SK-MEL-5 (cell line): ENCODE data around the gene SULT2B1. TPM values are rescaled to one million over a fixed set of nuclear protein-coding genes. Genes with fewer than 3 reads are reported as not detected.

Experiments
- DNase-seq: peaks from one replicate; pipeline ENCODE4 v3.0.0-alpha.2; 2016; ENCODE audit warnings: low read depth, low spot score
- in situ Hi-C: cut with HindIII; loops from 2 replicates; pipeline ENCODE4 v1.10.0; 2016; ENCODE audit warnings: low sequenced_read_pairs, high pct_unique_total_duplicates, low pct_unique_long_range_greater_than_20kb
- polyA plus RNA-seq, 2 experiments: library from polyadenylated mRNA; depleted of rRNA; stranded (reverse); fragments of >200 nt; gene quantifications; 2 replicates each; pipeline ENCODE4 v1.2.3, GENCODE V29; 2015
- total RNA-seq: library from RNA; depleted of rRNA; stranded (reverse); fragments of >200 nt; shearing (Covaris generic); gene quantifications from 2 replicates; pipeline ENCODE4 v1.2.3, GENCODE V29; 2014; rRNA removed

The SULT2B1 gene
- total RNA-seq: 0.27 and 0.34 TPM in 2 replicates
- 0.08 TPM in 1 of 2 replicates, not detected in the other for polyA plus RNA-seq (2015; cell fraction: cytosol; rRNA removed)
- polyA plus RNA-seq (2015; cell fraction: nucleus; rRNA removed): not detected in 2 replicates

DNA sequence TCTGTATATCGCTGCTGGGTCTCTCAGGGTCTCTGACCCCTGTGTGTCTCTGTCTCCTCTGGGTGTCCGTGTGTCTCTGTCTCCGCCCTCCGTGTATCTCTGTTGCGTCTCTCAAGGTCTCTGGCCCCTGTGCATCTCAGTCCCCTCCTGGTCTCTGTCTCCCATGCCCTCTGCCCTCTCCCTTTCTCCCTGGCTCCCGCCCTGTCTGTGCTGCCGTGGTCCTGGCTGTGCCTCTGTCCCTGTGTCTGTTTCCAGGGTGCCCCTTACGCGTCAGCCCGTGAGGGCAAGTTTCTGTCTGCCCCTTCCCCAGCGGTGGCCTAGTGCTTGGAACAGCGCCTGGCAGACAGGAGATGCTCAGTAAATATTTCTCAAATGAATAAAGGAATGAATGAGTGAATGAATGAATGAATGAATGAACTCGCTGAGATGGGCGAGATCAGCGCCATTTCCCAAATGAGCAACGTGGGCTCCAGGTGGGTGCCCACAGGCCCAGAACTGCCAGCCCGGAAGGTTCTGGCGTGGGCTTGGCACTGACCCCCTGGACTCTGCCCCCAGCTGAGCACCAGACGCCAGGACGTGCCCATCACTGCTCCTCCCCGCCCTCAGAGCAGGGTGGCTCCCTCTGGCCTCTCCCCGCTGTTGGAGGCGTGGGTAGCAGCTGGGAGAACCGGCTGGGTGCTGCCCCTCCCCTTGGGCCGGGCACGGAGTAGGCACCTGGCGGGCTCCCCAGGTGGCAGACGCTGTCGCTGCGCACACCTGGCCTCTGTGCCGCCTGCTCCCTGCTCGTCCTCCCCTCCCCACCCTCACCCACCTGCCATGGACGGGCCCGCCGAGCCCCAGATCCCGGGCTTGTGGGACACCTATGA lies at the start of gene SULT2B1:
Gene SULT2B1 (plus strand): TSS at position 736 of the 866 bp plus-strand sequence. CDS start 81 bp downstream, at position 817.
- in situ Hi-C loops: no loop called here
- no peak for DNase-seq

DNA sequence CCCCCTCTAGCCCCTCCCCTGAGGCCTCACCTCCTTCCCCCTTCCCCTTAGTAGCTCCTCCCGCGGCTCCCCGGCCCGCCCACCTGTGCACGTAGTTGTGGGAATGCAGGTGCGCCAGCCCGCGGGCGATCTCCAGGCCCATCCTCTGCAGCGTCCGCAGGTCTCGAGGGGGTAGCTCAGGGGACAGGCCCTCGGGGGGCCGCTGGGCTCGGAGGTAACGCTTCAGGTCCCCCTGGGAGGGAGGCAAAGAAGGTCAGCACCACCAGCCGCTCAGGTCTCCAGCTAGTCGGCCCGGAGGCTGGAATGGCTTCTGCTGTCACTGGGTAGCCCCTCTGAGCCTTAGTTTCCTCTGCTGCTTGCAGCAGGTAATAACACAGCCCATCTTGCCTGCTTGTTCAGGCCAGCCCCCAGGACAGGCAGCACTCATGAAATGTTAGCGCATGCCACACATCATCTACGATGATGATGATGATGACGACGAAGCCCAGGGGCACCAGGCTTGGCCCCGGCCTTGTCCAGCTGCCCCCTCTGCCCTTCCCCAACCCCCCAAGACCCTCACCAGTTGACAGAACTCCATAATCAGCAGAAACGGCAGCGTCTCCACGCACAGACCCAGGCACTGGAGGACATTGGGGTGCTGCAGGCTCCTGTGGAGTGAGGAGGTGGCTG lies 49.5 kb upstream of the SULT2B1 start:
- no peak for DNase-seq
- in situ Hi-C loops: no loop called here

DNA sequence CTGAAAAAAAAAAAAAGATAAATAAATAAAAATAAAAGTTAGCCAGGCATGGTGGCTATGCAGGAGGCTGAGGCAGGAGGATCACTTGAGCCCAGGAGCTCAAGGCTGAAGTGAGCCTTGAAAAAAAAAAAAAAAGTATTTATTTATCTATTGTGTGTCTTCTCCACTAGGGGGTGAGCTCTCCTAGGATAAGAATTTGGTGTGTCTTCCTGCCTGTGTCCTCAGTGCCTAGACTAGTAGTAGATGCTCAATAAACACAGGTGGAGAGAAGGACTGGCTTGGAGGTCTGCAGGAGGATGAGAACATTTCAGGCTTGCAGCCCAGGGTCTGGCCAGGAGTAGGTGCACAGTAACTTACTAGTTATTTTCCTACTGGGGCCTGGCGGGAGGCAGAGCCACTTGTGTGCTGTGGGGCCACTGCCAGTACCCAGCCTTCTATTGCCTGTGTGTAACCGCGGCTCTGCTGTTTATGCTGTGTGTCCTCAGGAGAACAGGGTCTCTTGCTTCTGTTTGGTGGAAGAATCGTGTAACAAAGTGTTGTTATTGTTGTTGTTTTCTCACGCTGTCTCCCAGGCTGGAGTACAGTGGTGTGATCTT lies 45.7 kb upstream of the SULT2B1 start:
- DNase-seq: peak; percentile 68
- in situ Hi-C loops: no loop called here

- in situ Hi-C loops: no loop called here
- DNase-seq: no peak
Observed at GRCh38 chr19:48507911-48508439, 44.0 kb upstream of the SULT2B1 start.

DNA sequence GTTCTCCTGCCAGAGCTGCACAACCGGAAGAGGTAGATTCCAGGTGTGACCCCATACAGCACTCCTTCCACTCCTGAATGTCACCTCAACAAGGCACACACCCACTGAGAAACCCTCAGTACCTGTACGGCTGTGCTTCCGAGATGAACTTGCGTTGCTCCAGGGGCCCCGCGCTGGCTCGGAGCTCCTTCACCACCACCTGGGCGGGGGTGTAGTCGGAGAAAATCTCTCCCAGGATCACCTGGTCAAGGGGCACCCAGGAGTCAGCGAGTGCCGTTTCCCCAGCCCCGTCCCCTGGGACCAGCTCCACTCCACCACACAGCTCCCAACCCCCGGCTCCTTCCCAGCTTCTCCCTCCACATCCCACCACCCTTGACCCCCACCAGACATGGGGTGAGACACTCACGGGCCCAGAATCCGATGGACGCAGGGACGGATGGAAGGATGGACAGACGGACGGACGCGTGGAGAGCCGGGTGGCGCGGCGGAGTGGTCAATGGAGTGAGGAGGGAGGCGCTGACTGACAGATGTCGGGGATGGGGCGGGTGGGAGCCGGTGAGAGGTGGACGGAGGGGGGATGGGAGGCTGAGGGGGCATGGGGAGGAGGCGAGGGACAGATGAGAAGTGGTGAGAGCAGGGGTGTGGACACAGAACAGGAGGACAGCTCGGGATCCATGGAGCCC lies 43.1 kb upstream of the SULT2B1 start:
- no peak for DNase-seq
- in situ Hi-C loops: no loop called here

- in situ Hi-C loops: no loop called here
- DNase-seq: peak; percentile 49
Observed at GRCh38 chr19:48509467-48510194, 42.3 kb upstream of the SULT2B1 start.

- in situ Hi-C loops: no loop called here
- peak; percentile 65 for DNase-seq
Observed at GRCh38 chr19:48510421-48511268, 41.3 kb upstream of the SULT2B1 start.

DNA sequence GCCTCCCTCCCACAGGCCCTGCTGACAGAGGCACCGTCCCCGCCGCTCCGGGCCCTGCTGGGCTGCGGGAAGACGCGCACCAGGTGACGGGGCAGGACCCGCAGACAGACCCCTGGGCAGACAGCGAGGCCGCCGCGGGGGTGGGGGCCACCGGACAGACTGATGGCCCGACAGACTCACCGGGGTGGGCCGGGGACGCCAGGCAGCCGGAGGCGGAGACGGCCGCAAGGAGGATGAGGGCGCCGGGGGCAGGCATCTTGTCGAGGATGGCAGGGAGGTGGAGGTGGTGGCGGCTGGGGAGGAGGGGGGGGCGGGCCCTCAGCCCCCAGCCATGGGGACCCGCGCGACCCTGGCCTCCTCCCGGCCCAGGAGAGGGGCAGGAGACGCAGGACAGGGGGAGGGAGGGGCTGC lies 40.6 kb upstream of the SULT2B1 start:
- DNase-seq: no peak
- in situ Hi-C loops: no loop called here

DNA sequence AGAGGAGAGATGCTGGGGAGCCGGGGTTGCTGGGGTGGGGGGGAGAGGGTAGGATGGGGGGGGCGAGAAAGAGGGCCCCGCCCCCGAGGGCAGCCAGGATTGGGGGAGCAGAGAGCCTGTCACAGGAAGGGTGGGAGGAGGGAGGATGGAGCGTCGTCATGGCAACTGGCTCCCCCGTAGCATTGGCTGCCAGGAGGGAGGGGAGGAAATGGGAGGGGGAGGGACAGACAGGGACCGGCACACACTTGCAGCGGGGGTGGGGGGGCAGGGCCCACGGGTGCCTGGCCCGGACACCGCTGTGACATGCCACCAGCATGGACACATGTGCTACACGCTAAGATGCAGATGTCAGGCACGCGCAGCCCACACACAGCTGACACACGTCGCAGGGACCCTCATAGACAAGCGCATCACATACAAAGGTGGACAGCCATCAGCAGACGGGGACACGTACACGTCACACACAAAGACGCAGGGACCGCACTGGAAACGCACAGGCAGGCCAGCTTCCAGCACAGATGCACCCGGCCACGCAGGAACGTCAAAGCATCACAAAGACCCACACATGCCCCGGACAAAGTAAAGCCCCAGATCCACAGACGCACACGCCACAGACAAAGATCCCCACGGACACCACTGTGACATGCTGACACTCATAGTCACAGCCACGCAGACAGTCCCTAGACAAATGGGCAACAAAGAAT lies 40.0 kb upstream of the SULT2B1 start, which contains the start of gene LMTK3:
Gene LMTK3 (minus strand): TSS at position 36 of the 704 bp plus-strand sequence. CDS start 259 bp downstream, outside the sequence.
- peak; percentile 54 for DNase-seq
- in situ Hi-C loops: no loop called here

- DNase-seq: no peak
- in situ Hi-C loops: no loop called here
Observed at GRCh38 chr19:48512504-48513288, 39.3 kb upstream of the SULT2B1 start.

- in situ Hi-C loops: no loop called here
- DNase-seq: peak; percentile 86
Observed at GRCh38 chr19:48513289-48514122, 38.5 kb upstream of the SULT2B1 start.

DNA sequence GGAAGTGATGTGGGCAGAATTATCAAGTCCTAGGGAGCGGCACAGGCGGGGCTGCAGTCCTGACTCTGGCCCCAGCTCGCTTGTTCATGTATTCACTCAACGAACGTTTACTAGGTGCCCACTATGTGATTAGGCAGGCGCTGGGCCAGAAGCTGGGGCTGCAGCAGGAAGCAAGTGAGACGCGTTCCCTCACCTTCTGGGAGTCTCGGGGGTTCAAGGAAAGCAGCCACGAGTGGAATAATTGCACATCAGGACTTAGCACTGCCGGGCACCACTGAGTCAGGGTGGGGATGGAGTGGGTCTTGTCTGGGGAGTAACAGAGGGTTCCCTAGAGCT lies 37.9 kb upstream of the SULT2B1 start:
- no peak for DNase-seq
- in situ Hi-C loops: no loop called here

DNA sequence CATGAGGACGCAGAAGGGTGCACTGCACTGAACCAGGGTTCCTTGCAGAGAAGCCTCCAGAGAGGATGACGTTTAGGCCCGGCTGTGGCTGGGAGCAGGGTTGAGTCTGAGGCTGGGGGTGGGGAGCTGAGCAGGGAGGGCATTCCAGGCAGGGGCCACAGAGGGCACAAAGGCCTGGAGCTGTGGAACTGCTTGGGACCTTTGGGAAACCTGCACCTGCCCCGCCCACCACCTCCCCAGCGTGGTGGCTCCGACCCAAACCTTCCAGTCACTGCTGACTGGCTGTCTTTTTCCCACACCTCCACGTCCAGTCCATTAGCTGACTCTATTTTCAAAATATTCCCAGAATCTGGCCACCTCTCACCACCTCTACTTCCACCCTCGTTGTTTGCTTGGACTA lies 35.4 kb upstream of the SULT2B1 start:
- in situ Hi-C loops: no loop called here

GRCh38 chr19:48518207-48518606 lies 33.8 kb upstream of the SULT2B1 start:
- in situ Hi-C loops: no loop called here
- no peak for DNase-seq

More for the DNA sequence above, 35.4 kb upstream of the SULT2B1 start:
- DNase-seq: no peak
